Measurements from ENCODE around the gene KRTAP4-7.
"Not testable (repeated sequence)": the region's sequence is repeated elsewhere in the genome, so short reads cannot be mapped to it uniquely, and the experiment has no call there.

KRTAP4-7 gene

DNA sequence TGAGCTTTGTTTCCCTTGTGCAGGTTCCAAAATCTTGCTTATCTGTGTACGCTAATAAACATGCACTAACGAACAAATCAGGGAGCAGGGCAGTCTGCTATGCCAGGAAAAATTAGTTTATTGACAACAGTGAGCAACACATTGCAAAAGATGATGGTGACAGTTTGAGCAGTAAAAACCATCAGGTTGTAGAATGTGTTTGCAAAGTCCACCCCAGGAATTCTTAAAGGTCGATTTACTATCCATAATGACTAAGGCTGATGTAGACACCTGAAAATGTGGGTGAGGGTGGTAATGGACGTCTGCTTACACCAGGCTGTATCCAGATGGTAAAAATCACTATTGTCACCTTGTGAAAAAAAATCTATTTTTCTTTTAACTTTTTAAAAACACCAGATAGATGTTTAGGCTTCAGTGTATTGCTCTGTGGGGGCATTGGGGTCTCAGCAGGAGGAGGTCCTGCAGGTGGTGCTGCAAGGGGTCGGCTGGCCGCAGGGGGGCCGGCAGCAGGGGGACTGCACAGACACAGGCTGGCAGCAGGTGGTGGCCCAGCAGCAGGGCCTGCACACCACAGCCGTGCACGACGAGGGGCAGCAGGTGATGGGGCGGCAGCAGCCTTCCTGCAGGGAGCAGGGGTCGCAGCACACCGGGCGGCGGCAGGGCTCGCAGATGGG is 18.8 kb upstream of the KRTAP4-7 start:
- DNase-seq = not testable (repeated sequence)

- no peak for DNase-seq
Measured at GRCh38 chr17:41065829-41066624, 17.9 kb upstream of the KRTAP4-7 start, which contains the start of gene KRTAP2-4. Gene KRTAP2-4 (minus strand): TSS chr17:41065879. CDS start chr17:41065845, 34 bp downstream.

- DNase-seq = no peak
Measured at GRCh38 chr17:41067281-41067680, 16.7 kb upstream of the KRTAP4-7 start.

GRCh38 chr17:41069031-41069430 is 14.9 kb upstream of the KRTAP4-7 start:
- no peak for DNase-seq

- no peak for DNase-seq
Measured at GRCh38 chr17:41071606-41072360, 12.2 kb upstream of the KRTAP4-7 start.

DNA sequence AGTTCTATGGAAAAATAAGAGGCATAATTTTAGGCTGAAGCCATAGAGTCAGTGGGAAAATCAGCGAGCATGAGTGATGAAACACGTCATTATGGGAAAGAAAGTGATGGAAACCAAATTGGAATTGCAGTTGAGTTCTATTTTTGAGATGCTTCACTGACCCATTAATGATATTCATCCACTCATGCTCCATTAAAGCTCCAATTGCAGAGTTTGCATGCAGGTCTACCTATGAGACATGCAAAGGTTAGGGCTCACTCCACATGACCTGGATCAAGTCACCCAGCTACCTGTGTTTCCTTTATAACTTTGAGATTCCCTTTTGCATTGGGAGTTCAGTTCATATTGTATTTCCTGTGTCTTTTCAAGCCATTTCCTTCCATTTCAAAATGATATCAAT is 10.3 kb upstream of the KRTAP4-7 start:
- no peak for DNase-seq

GRCh38 chr17:41076788-41077187 is 7.2 kb upstream of the KRTAP4-7 start:
- no peak for DNase-seq

DNA sequence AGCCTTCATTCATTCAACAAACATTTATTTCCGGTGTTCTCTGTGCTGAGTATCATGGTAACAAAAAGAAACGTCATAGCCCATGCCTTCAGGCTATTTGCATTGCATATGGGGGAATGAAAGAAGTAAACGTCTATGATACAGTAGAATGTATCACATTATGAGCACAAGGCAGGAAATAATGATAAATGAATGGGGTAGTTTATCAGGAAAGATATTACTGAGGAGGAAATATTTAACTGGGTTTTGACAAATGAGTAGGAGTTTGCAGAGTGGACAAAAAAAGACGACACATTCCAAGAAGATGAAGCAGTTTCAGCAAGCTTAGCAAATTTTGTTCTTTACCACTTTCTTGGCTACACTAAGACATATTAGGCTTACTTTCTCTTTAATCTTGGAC is 1.3 kb upstream of the KRTAP4-7 start:
- no peak for DNase-seq

GRCh38 chr17:41083427-41083826 is 523 bp upstream of the KRTAP4-7 start:
- DNase-seq = not testable (repeated sequence)

DNA sequence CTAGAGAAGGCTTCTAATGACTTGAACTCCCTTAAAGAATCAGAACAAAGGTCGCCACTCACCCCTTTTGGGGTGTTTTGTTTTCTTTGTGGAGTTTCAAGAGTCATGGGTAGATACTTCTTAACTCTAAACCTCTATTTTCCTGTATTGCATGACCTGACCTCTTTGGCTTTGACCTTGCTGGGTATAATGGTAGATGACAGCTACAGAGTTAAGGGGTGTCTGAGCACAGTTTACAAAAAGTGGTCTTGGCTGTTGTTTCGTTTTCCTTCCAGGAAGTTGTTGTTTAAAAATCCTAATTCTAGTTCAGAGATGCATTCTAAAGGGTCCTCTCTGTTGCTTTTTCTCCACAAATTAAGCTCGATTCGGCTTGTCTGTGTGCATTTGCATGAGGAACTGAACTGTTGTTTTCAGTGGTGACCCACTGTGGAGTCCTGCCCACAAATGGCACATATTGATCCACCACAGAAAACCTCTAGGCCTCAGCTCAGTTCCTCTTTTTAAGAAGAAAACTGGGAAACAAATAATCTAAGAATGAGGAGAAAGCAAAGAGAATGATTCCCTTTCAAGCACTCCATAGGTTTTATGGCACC is 4.9 kb downstream of the KRTAP4-7 start:
- not testable (repeated sequence) for DNase-seq

GRCh38 chr17:41096055-41096454 is 12.1 kb downstream of the KRTAP4-7 start:
- no peak for DNase-seq

- no peak for DNase-seq
Measured at GRCh38 chr17:41098042-41098441, 14.1 kb downstream of the KRTAP4-7 start, which contains the start of gene KRTAP4-8. Gene KRTAP4-8 (minus strand): TSS chr17:41098142. CDS start chr17:41098084, 58 bp downstream.

- DNase-seq = no peak
Measured at GRCh38 chr17:41098481-41098880, 14.5 kb downstream of the KRTAP4-7 start.

GRCh38 chr17:41099682-41100480 is 15.9 kb downstream of the KRTAP4-7 start:
- DNase-seq = not testable (repeated sequence)

GRCh38 chr17:41101586-41102259 is 17.8 kb downstream of the KRTAP4-7 start, which contains the start of gene KRTAP4-16:
Gene KRTAP4-16 (minus strand): TSS chr17:41102209. CDS start chr17:41102209, 0 bp downstream.
- DNase-seq = no peak

DNA sequence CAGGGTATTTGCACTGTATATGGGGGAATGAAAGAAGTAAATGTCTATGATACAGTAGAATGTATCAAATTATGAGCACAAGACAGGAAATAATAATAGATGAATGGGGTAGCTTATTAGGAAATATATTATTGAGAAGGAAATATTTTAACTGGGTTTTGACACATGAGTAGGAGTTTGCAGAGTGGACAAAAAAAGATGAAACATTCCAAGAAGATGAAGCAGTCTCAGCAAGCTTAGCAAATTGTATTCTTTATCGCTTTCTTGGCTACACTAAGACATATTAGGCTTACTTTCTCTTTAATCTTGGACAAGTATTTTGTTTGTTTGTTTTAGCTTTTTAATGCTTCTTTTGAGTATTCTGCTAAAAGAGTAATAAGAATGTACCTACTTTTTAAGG is 19.9 kb downstream of the KRTAP4-7 start:
- DNase-seq = no peak

DNA sequence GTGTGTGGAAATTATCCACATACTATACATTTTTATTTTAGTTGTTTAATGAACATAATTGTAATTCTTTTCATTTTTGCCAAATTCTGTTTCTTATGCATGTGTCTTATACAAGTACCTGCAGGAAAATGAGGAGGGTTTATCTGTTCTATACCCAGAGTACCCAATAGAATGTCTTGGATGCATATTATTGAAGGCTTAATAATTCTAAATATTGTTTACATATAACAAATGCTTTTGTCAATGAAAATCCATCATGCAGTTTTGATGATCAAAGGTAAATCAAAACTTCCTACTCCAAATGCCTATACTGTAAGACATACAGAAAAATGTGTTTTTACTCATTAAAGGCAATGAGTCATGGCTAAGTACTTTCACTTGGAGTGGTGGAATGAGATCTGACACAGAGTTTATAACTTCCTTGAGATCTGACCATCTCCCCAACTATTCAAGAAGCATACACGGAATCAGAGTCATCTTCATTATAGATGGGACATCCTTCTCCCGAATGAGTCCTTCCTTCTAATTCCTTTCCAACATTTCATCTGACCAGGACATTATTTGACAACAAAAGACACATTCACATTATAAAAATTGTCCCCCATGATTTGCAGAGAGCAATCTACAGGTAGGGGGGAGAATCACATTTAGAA is 20.6 kb downstream of the KRTAP4-7 start:
- DNase-seq = not testable (repeated sequence)

DNA sequence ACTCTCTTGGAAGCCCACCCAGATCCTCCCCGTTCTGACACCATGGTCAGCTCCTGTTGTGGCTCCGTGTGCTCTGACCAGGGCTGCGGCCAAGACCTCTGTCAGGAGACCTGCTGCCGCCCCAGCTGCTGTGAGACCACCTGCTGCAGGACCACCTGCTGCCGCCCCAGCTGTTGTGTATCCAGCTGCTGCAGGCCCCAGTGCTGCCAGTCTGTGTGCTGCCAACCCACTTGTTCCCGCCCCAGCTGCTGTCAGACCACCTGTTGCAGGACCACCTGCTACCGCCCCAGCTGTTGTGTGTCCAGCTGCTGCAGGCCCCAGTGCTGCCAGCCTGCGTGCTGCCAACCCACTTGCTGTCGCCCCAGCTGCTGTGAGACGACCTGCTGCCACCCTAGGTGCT is 21.4 kb downstream of the KRTAP4-7 start, which contains the start of gene KRTAP4-9:
KRTAP4-9 (plus strand) TSS at position 43 of the 400 bp plus-strand sequence; CDS start at position 43, 0 bp downstream.
- DNase-seq = not testable (repeated sequence)

DNA sequence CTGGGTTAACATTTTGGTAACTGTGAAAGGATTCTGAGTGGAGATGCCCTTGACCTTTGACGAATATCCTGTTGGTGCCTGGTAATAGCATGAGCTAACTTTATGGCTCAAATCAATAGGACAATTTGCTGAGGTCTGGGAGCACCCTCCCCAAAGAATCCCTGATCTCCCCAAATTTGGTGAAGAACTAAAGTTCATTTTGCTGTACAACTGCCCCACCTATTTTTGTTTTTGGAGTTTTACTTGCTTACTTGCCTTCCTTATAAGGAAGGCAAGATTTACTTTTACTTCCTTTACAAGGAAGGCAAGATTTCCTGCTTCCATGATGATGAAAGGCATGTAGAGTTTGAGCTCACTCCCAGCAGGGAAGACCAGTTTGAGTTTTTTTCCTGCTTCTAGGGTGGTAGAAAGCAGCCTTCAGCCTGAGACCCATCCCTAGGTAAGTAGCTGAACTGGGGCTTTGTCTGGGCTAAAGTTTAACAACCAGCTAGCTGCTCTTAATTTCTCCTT is 24.0 kb downstream of the KRTAP4-7 start:
- DNase-seq = no peak

Data from amygdala (tissue), 56 donors.